ENCODE results near the gene ADCY7.

The ADCY7 gene

GRCh38 chr16:50275428-50276325 is 9.3 kb downstream of the ADCY7 start:
- no peak for TF ChIP-seq CTCF (IDR thresholded peaks at IDR 0.05; ENCODE audit: poor library complexity, severe bottlenecking)
- no peak for ATAC-seq (ENCODE audit: low read depth)
- Histone ChIP-seq H3K4me1 (ENCODE audit: insufficient read depth, poor library complexity, severe bottlenecking) (no peaks in the 10 kb centered on the region), H3K27me3 (ENCODE audit: insufficient read depth, poor library complexity, severe bottlenecking) (no peaks in the 10 kb centered on the region), H3K4me3 (ENCODE audit: severe bottlenecking) (no peak overlapping the region), H3K36me3 (ENCODE audit: low read depth) (no peaks in the 10 kb centered on the region), H3K27ac (ENCODE audit: poor library complexity, severe bottlenecking) (no peak overlapping the region), H3K9me3 (ENCODE audit: severe bottlenecking) (no peaks in the 10 kb centered on the region)
- DNase-seq (ENCODE audit: low spot score) = peak; percentile 42

GRCh38 chr16:50276326-50276640 is 9.9 kb downstream of the ADCY7 start:
- no peak for TF ChIP-seq CTCF (IDR thresholded peaks at IDR 0.05; ENCODE audit: poor library complexity, severe bottlenecking)
- DNase-seq (ENCODE audit: low spot score) = no peak
- Histone ChIP-seq H3K4me1 (ENCODE audit: insufficient read depth, poor library complexity, severe bottlenecking) (no peaks in the 10 kb centered on the region), H3K36me3 (ENCODE audit: low read depth) (no peaks in the 10 kb centered on the region), H3K9me3 (ENCODE audit: severe bottlenecking) (no peaks in the 10 kb centered on the region), H3K27me3 (ENCODE audit: insufficient read depth, poor library complexity, severe bottlenecking) (no peaks in the 10 kb centered on the region), H3K4me3 (ENCODE audit: severe bottlenecking) (no peak overlapping the region), H3K27ac (ENCODE audit: poor library complexity, severe bottlenecking) (no peak overlapping the region)
- no peak for ATAC-seq (ENCODE audit: low read depth)

GRCh38 chr16:50276801-50277555 is 10.6 kb downstream of the ADCY7 start:
- DNase-seq (ENCODE audit: low spot score) (no peak), ATAC-seq (ENCODE audit: low read depth) (no peak)
- H3K27ac ChIP-seq (ENCODE audit: poor library complexity, severe bottlenecking) = no peak overlapping the region
- H3K4me1 ChIP-seq (ENCODE audit: insufficient read depth, poor library complexity, severe bottlenecking) = no peaks in the 10 kb centered on the region
- no peak overlapping the region for H3K4me3 ChIP-seq (ENCODE audit: severe bottlenecking)
- H3K36me3 ChIP-seq (ENCODE audit: low read depth) = no peaks in the 10 kb centered on the region
- no peak for TF ChIP-seq CTCF (IDR thresholded peaks at IDR 0.05; ENCODE audit: poor library complexity, severe bottlenecking)
- no peaks in the 10 kb centered on the region for H3K9me3 ChIP-seq (ENCODE audit: severe bottlenecking)
- no peaks in the 10 kb centered on the region for H3K27me3 ChIP-seq (ENCODE audit: insufficient read depth, poor library complexity, severe bottlenecking)

- H3K4me1 ChIP-seq (ENCODE audit: insufficient read depth, poor library complexity, severe bottlenecking) = no peaks in the 10 kb centered on the region
- no peaks in the 10 kb centered on the region for H3K9me3 ChIP-seq (ENCODE audit: severe bottlenecking)
- H3K27me3 ChIP-seq (ENCODE audit: insufficient read depth, poor library complexity, severe bottlenecking) = no peaks in the 10 kb centered on the region
- TF ChIP-seq CTCF (IDR thresholded peaks at IDR 0.05; ENCODE audit: poor library complexity, severe bottlenecking) = no peak
- no peak overlapping the region for H3K4me3 ChIP-seq (ENCODE audit: severe bottlenecking)
- H3K27ac ChIP-seq (ENCODE audit: poor library complexity, severe bottlenecking) = no peak overlapping the region
- ATAC-seq (ENCODE audit: low read depth) (no peak), DNase-seq (ENCODE audit: low spot score) (no peak)
- H3K36me3 ChIP-seq (ENCODE audit: low read depth) = no peaks in the 10 kb centered on the region
Observed at GRCh38 chr16:50278251-50278650, 11.9 kb downstream of the ADCY7 start.

GRCh38 chr16:50279504-50279865 is 13.1 kb downstream of the ADCY7 start:
- ATAC-seq (ENCODE audit: low read depth) (no peak), DNase-seq (ENCODE audit: low spot score) (peak; percentile 19)
- H3K4me1 ChIP-seq (ENCODE audit: insufficient read depth, poor library complexity, severe bottlenecking) = no peaks in the 10 kb centered on the region

More at GRCh38 chr16:50279504-50279865, 13.1 kb downstream of the ADCY7 start:
- Histone ChIP-seq H3K27me3 (ENCODE audit: insufficient read depth, poor library complexity, severe bottlenecking) (no peaks in the 10 kb centered on the region), H3K4me3 (ENCODE audit: severe bottlenecking) (no peak overlapping the region), H3K27ac (ENCODE audit: poor library complexity, severe bottlenecking) (no peak overlapping the region), H3K36me3 (ENCODE audit: low read depth) (no peaks in the 10 kb centered on the region), H3K9me3 (ENCODE audit: severe bottlenecking) (no peaks in the 10 kb centered on the region)
- no peak for TF ChIP-seq CTCF (IDR thresholded peaks at IDR 0.05; ENCODE audit: poor library complexity, severe bottlenecking)

Measured in RWPE2 (cell line).